ENCODE measurements around the gene FLT3LG. TPM values are rescaled to one million over a fixed set of nuclear protein-coding genes. Genes with fewer than 3 reads are reported as not detected.

Gene FLT3LG
- 2.3 and 3.5 TPM in 2 replicates for total RNA-seq

DNA sequence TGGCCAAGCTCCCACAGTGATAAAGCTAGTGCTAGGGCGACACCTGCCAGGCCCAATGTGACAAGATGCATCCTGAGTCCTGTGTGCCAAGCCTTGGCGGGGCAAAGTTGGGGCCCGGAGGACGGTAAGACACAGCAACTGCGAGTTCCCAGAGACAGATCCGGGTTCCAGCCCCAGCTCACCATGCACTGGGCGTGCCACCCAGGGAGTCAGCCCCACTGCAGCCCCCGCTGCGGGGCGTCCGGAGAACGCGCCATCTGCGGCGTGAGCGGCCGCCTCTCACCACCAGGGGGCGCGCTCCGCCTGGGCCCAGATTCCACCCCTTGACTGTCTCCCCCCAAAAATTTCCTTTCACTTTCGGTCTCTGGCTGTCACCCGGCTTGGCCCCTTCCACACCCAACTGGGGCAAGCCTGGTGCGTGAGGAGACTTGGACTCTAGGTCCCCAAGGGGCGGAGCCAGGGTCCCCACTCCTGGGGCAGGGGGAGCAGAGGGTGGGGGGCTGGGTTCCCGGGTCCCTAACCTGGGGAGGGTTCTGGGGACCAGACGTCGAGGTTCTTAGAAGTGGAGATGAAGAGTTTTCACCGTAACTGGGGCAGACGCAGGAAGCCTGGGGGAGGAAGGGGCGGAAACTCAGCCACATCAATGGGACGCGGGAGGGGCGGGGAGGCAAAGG is at the start of gene FLT3LG:
Gene FLT3LG (plus strand): TSS at position 348 of the 674 bp plus-strand sequence. CDS start 425 bp downstream, outside the sequence.

DNA sequence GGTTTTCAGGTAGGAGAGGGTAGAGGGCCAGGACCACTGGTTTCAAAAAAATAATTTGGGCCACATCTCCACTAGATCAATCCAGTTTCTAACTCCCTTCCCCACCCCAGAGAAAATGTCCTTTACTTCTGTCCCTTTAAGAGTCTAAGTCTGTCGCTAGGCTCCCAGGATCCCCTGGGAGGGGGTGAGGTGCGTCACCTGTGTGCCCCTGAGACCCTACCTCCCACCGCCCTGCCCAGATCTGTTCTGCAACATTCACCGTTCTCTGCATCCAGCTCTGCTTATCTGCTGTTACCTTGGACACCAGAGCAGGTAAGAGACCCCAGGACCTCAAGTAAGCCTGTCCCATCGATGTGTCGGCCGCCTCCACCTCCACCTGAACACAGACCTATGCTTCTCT is 48.8 kb upstream of the FLT3LG start, which contains the start of gene GFY:
Gene GFY (plus strand): TSS at position 211 of the 400 bp plus-strand sequence. CDS start 1,043 bp downstream, outside the sequence.

GRCh38 chr19:49441210-49441959 is 32.6 kb upstream of the FLT3LG start, which contains the start of gene SLC17A7:
Gene SLC17A7 (minus strand): TSS chr19:49441527. CDS start chr19:49441379, 148 bp downstream.

DNA sequence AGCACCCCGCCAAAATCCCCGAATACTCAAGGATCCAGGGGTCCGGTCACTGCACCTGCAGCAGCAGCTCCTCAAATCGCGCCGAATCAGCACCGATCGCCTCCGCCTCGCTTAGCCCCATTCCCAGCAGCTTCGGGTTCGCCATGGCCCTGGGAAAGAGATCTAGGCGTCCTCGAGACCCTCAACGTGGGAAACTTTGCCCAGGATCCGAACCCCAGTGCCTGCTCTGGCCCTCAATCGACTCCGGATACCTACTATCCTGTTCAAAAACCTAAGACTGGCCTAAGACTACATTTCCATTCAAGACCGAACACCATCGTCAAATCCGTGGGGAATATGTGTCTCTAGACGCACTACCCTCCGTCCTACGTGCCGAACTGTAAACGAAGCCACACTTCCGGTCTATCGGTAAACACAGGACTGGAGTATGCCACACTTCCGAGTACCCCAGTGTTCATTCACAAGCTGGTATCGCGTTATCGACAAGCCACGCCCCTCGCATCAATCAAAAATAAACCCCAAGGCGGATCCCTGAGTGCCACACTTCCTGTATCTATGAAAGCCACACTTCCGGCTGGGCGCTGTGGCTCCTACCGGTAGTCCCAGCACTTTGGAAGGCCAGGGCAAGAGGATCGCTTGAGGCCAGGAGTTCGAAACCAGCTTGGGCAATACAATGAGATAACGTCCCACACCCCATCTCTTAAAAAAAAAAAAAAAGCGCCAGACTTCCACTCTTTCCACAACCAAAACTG is 22.4 kb upstream of the FLT3LG start, which contains the start of gene PIH1D1:
Gene PIH1D1 (minus strand): TSS at position 385 of the 752 bp plus-strand sequence. CDS start 240 bp downstream, at position 145.

DNA sequence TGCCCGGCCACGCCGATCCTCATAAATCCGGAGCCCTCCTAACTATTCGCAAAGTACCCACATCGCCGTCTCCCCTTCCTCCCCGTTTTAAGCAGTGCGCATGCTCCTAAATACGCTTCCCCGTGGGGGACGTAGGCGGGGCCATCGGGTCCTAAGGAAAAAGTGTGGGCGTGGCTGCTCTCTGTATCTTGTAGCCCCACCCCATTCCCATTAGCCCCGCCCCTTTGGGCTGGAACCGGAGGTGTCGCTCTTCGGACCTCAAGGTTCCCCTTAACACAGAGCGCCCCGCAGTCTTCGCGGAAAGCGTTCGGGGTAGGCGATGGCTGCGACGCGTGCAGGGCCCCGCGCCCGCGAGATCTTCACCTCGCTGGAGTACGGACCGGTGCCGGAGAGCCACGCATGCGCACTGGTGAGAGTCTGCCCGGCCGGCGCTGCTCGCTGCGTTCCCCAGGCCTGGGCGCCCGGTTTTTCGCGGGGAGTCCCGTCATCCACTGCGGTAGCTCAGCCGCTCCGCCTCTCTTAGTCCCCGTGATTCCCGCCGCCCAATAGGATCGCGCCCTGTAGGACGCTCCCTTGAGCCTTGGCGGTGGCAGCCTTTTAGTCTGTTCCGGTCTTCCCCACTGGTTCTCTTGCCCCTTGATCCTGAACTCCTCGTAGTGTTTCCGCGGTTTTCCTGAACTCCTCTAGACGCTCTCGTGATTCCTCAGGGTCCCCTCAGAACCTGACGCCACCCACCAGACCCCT is 20.8 kb upstream of the FLT3LG start, which contains the start of gene ALDH16A1:
Gene ALDH16A1 (plus strand): TSS at position 213 of the 744 bp plus-strand sequence. CDS start 107 bp downstream, at position 320.

GRCh38 chr19:49487277-49488045 is 13.4 kb downstream of the FLT3LG start, which contains the start of gene RPL13A:
Gene RPL13A (plus strand): TSS chr19:49487608. CDS start chr19:49487630, 22 bp downstream.

Other genes starting within 250 kb of the FLT3LG start
- gene SLC6A16, start 149.0 kb upstream of the FLT3LG start, total RNA-seq: 0.13 and 0.33 TPM in 2 replicates
- gene CD37, start 138.8 kb upstream of the FLT3LG start, total RNA-seq: not detected in 2 replicates
- 13.2 and 16.0 TPM in 2 replicates for gene TEAD2, start 111.8 kb upstream of the FLT3LG start, total RNA-seq
- not detected in 2 replicates for gene DKKL1, start 110.3 kb upstream of the FLT3LG start, total RNA-seq
- gene KASH5, start 86.0 kb upstream of the FLT3LG start, total RNA-seq: not detected in 2 replicates
- gene PTH2, start 50.8 kb upstream of the FLT3LG start, total RNA-seq: not detected in 2 replicates
- not detected in 2 replicates for gene GFY, start 48.8 kb upstream of the FLT3LG start, total RNA-seq
- 0.17 and 0.20 TPM in 2 replicates for gene SLC17A7, start 32.7 kb upstream of the FLT3LG start, total RNA-seq
- gene PIH1D1, start 22.4 kb upstream of the FLT3LG start, total RNA-seq: 73.1 and 91.4 TPM in 2 replicates
- 18.3 and 19.8 TPM in 2 replicates for gene ALDH16A1, start 21.0 kb upstream of the FLT3LG start, total RNA-seq
- gene RPL13A, start 13.4 kb downstream of the FLT3LG start, total RNA-seq: 1,440 and 2,433 TPM in 2 replicates
- 1,074 and 1,489 TPM in 2 replicates for gene RPS11, start 22.2 kb downstream of the FLT3LG start, total RNA-seq
- gene FCGRT, start 38.4 kb downstream of the FLT3LG start, total RNA-seq: 66.7 and 86.0 TPM in 2 replicates
- 339 and 441 TPM in 2 replicates for gene RCN3, start 53.8 kb downstream of the FLT3LG start, total RNA-seq
- gene NOSIP, start 106.3 kb downstream of the FLT3LG start, total RNA-seq: 30.8 and 33.4 TPM in 2 replicates
- gene PRRG2, start 107.1 kb downstream of the FLT3LG start, total RNA-seq: 0.65 and 0.86 TPM in 2 replicates
- 4.2 and 6.1 TPM in 2 replicates for gene PRR12, start 117.0 kb downstream of the FLT3LG start, total RNA-seq
- gene RRAS, start 165.9 kb downstream of the FLT3LG start, total RNA-seq: 82.1 and 88.7 TPM in 2 replicates
- gene SCAF1, start 168.0 kb downstream of the FLT3LG start, total RNA-seq: 22.7 and 30.5 TPM in 2 replicates
- gene IRF3, start 191.6 kb downstream of the FLT3LG start, total RNA-seq: 64.3 and 68.0 TPM in 2 replicates
- gene BCL2L12, start 191.7 kb downstream of the FLT3LG start, total RNA-seq: 2.7 TPM in 2 replicates
- 205 and 248 TPM in 2 replicates for gene PRMT1, start 203.1 kb downstream of the FLT3LG start, total RNA-seq
- gene ADM5, start 215.4 kb downstream of the FLT3LG start, total RNA-seq: 0.36 and 0.52 TPM in 2 replicates
- 24.3 and 29.3 TPM in 2 replicates for gene CPT1C, start 216.9 kb downstream of the FLT3LG start, total RNA-seq